HCT116 (cell line): ENCODE data around the gene ZSWIM6. TPM values are rescaled to one million over a fixed set of nuclear protein-coding genes. Genes with fewer than 3 reads are reported as not detected.

Experiments
- ATAC-seq: fragments of 200-7000 bp; cut with Tn5 transposase; 2 replicates; pipeline ENCODE4 v1.9.1; 2020; ENCODE audit warnings: mild to moderate bottlenecking, moderate library complexity
- BruUV-seq: library from RNA; stranded (reverse); fragments of 400-500 nt; replicated peaks from 2 replicates; lab custom pipeline; 2021; lab: Mats Ljungman, UMichigan
- CTCF ChIA-PET: fragments of 300-600 bp; sonication (Branson Sonifier 250); formaldehyde crosslinking; loops from one replicate; lab custom pipeline; 2021; ENCODE audit warnings: antibody characterized with exemption; lab: Charles Lee
- POLR2A ChIA-PET: fragments of 300-600, 350-600 bp; sonication (Branson Sonifier 250); formaldehyde crosslinking; loops from one replicate; lab custom pipeline; 2021; ENCODE audit warnings: antibody characterized with exemption; lab: Charles Lee
- RAD21 ChIA-PET, 2 experiments: fragments of 300-600 bp; sonication (Branson Sonifier 250); formaldehyde crosslinking; loops; one replicate each; lab custom pipeline; 2023; ENCODE audit warnings: low total read pairs in 2 of 2; ENCODE audit not compliant: uncharacterized antibody in 2 of 2, unreplicated experiment in 2 of 2, low non-redundant PET in 1 of 2; lab: Charles Lee
- DNase-seq: peaks from one replicate; pipeline ENCODE4 v3.0.0-alpha.2; 2010; ENCODE audit warnings: low read depth, low spot score
- H2AFZ ChIP-seq: fragments of 200-600 bp; shearing (Covaris generic), sonication (generic); 2 replicates; pipeline ENCODE4 v1.6.1; 2017; ENCODE audit warnings: low read depth, mixed run types, mixed read lengths, antibody characterized with exemption, low read length; ENCODE audit not compliant: poor library complexity, severe bottlenecking
- H3K27ac ChIP-seq: 2 replicates; pipeline ENCODE4 v1.5.1; 2012; ENCODE audit warnings: low read depth, low read length
- H3K27me3 ChIP-seq: fragments of 200-600 bp; sonication (generic); 2 replicates; pipeline ENCODE4 v1.6.1; 2016; ENCODE audit warnings: mixed run types, low read length, mixed read lengths; ENCODE audit not compliant: insufficient read depth
- H3K36me3 ChIP-seq, 2 experiments: fragments of 200-500 bp in 1 of 2; fragments of 200-600 bp in 1 of 2; sonication (Bioruptor generic) in 1 of 2; sonication (generic) in 1 of 2; 2 replicates each; pipeline versions ENCODE4 v1.5.1 to v1.6.1; 2014 to 2016; ENCODE audit warnings: low read length in 2 of 2, inconsistent platforms in 1 of 2, mixed read lengths in 1 of 2, mixed run types in 1 of 2; ENCODE audit not compliant: insufficient read depth in 2 of 2, control insufficient read depth in 1 of 2
- H3K4me1 ChIP-seq, 2 experiments: fragments of 200-600 bp in 1 of 2; sonication (generic) in 1 of 2; 2 replicates each; pipeline versions ENCODE4 v1.5.1 to v1.6.1; 2012 to 2017; ENCODE audit warnings: low read length in 2 of 2, inconsistent platforms in 1 of 2, mild to moderate bottlenecking in 1 of 2, mixed read lengths in 1 of 2, mixed run types in 1 of 2, moderate library complexity in 1 of 2; ENCODE audit not compliant: insufficient read depth in 2 of 2, control insufficient read depth in 1 of 2
- H3K4me2 ChIP-seq: fragments of 200-600 bp; sonication (generic); 2 replicates; pipeline ENCODE4 v1.6.1; 2017; ENCODE audit warnings: mixed run types, low read length, mixed read lengths
- H3K4me3 ChIP-seq, 2 experiments: fragments of 200-600 bp in 1 of 2; sonication (generic) in 1 of 2; replicated peaks in 1 of 2; 2 replicates each; pipeline ENCODE4 v1.5.1; 2011 to 2016; ENCODE audit warnings: low read length in 2 of 2, control low read depth in 1 of 2, low read depth in 1 of 2, mild to moderate bottlenecking in 1 of 2, mixed read lengths in 1 of 2, mixed run types in 1 of 2
- H3K79me2 ChIP-seq: fragments of 200-600 bp; sonication (generic); 2 replicates; pipeline ENCODE4 v1.6.1; 2017; ENCODE audit warnings: mild to moderate bottlenecking, mixed run types, low read length, moderate library complexity, mixed read lengths; ENCODE audit not compliant: insufficient read depth
- H3K9ac ChIP-seq: fragments of 200-600 bp; sonication (generic); 2 replicates; pipeline ENCODE4 v1.6.1; 2016; ENCODE audit warnings: low read length, mixed read lengths
- H3K9me2 ChIP-seq: fragments of 200-600 bp; sonication (generic), shearing (Covaris generic); 2 replicates; pipeline ENCODE4 v1.6.1; 2017; ENCODE audit warnings: mixed run types, mild to moderate bottlenecking, moderate library complexity; ENCODE audit not compliant: insufficient read depth
- H3K9me3 ChIP-seq, 2 experiments: fragments of 200-500 bp in 1 of 2; fragments of 200-600 bp in 1 of 2; sonication (Bioruptor generic) in 1 of 2; sonication (generic) in 1 of 2; 2 replicates each; pipeline ENCODE4 v1.6.1; 2014 to 2017; ENCODE audit warnings: low read length in 2 of 2, mixed read lengths in 2 of 2, inconsistent platforms in 1 of 2, low read depth in 1 of 2, mild to moderate bottlenecking in 1 of 2, mixed run types in 1 of 2, moderate library complexity in 1 of 2; ENCODE audit not compliant: control insufficient read depth in 1 of 2, insufficient read depth in 1 of 2
- H4K20me1 ChIP-seq: fragments of 200-600 bp; sonication (generic), shearing (Covaris generic); 2 replicates; pipeline ENCODE4 v1.6.1; 2017; ENCODE audit warnings: mixed run types, mild to moderate bottlenecking, moderate library complexity; ENCODE audit not compliant: insufficient read depth
- CBX3 ChIP-seq: IDR thresholded peaks from 2 replicates; pipeline ENCODE4 v1.6.1; 2012; ENCODE audit warnings: low read depth
- EGR1 ChIP-seq: IDR thresholded peaks from 2 replicates; pipeline ENCODE4 v1.6.1; 2012; ENCODE audit warnings: low read depth
- EZH2 ChIP-seq: fragments of 200-600 bp; sonication (generic); IDR thresholded peaks from 2 replicates; pipeline ENCODE4 v1.6.1; 2017; ENCODE audit warnings: antibody characterized with exemption, mixed run types
- EZH2phosphoT487 ChIP-seq: fragments of 200-600 bp; IDR thresholded peaks from 2 replicates; pipeline ENCODE4 v1.6.1; 2018; ENCODE audit warnings: antibody characterized with exemption, borderline replicate concordance
- FOSL1 ChIP-seq: IDR thresholded peaks from 2 replicates; pipeline ENCODE4 v1.6.1; 2012; ENCODE audit warnings: low read depth
- JUND ChIP-seq: IDR thresholded peaks from 2 replicates; pipeline ENCODE4 v1.6.1; 2012
- POLR2AphosphoS5 ChIP-seq: IDR thresholded peaks from 2 replicates; pipeline ENCODE4 v1.6.1; 2011; ENCODE audit warnings: mild to moderate bottlenecking, low read depth, low read length, moderate library complexity
- SIN3A ChIP-seq: IDR thresholded peaks from 2 replicates; pipeline ENCODE4 v1.6.1; 2012; ENCODE audit warnings: low read depth
- YY1 ChIP-seq: IDR thresholded peaks from 2 replicates; pipeline ENCODE4 v1.6.1; 2011; ENCODE audit warnings: low read length, low read depth, moderate library complexity, mild to moderate bottlenecking; ENCODE audit not compliant: insufficient replicate concordance; ENCODE audit errors: extremely low read depth
- ZFX ChIP-seq: fragments of 450-650 bp; IDR thresholded peaks from 2 replicates; pipeline ENCODE4 v1.6.1; 2017
- ZNF274 ChIP-seq: fragments of 200-500 bp; sonication (Bioruptor generic); IDR thresholded peaks from 2 replicates; pipeline ENCODE4 v1.6.1; 2014; ENCODE audit warnings: mild to moderate bottlenecking, low read depth, low read length, inconsistent platforms
- intact Hi-C: fragments of 100-400 bp; cut with micrococcal nuclease; formaldehyde crosslinking; loops from 2 replicates; pipeline ENCODE4 v1.10.0; 2022
- total RNA-seq: library from RNA; stranded (reverse); gene quantifications from one replicate; pipeline ENCODE4 v1.2.1, GENCODE V29; 2021; ENCODE audit not compliant: unreplicated experiment
- TF ChIP-seq, protein P1 (sequence below): IDR thresholded peaks from 2 replicates; pipeline ENCODE4 v1.6.1; 2012
- TF ChIP-seq, protein P2 (sequence below), 3 experiments: fragments of 200-600 bp in 1 of 3; sonication (generic) in 1 of 3; IDR thresholded peaks in 2 of 3; conservative IDR thresholded peaks in 1 of 3; 2 replicates each; pipeline ENCODE4 v1.5.1; 2012 to 2017; ENCODE audit warnings: low read depth in 2 of 3, low read length in 2 of 3, antibody characterized with exemption in 1 of 3, borderline replicate concordance in 1 of 3, control low read depth in 1 of 3, mild to moderate bottlenecking in 1 of 3, mixed read lengths in 1 of 3, mixed run types in 1 of 3, moderate library complexity in 1 of 3; ENCODE audit not compliant: insufficient read depth in 1 of 3

The ZSWIM6 gene
- total RNA-seq, 1 experiment from 2014 or later: 7.4 TPM

DNA sequence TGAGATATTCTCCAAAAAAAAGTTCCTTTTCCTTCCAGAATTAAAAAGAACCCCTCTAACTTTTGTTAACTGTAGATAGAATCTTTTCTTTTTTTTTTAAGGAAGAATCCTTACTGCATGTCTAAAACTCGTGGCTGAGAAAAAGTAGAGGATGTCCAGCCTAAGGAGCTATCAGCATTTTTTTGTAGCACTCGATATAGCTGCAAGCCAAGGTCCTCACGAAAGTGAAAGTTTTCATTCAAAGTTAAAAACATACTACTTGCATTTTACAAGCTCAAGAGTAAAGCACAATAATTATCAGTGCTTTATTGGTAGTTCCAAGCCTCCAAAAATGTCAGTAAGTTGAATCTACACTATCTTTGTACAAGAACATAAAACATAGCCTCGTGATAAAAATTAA is 28.7 kb upstream of the ZSWIM6 start:
- BruUV-seq: no TSS peak
- intact Hi-C loops: no loop called here

More for the DNA sequence above, 28.7 kb upstream of the ZSWIM6 start:
- Histone ChIP-seq H2AFZ (peak overlapping the region; percentile 16), H3K9me3 (no peaks in the 10 kb centered on the region), H3K27ac (no peak overlapping the region), H3K9ac (no peak overlapping the region), H3K79me2 (no peaks in the 10 kb centered on the region), H3K27me3 (no peaks in the 10 kb centered on the region), H3K4me1 (peaks cover 19 to 46% of the 10 kb centered on the region in 2 experiments; a peak in 3 of 4 replicates), H3K4me2 (peak overlapping the region; percentile 82; the same call in 1 of the 2 replicates), H3K4me3 (no peak overlapping the region), H3K36me3 (no peaks in the 10 kb centered on the region), H3K9me2 (no peaks in the 10 kb centered on the region), H4K20me1 (no peaks in the 10 kb centered on the region)
- POLR2A ChIA-PET: interaction anchor here (2.0 kb wide), 1 partner anchor 28 kb away, joined by 9 read pairs; the partner anchor contains the start of gene ZSWIM6
- no peak for ATAC-seq
- DNase-seq: no peak
- TF ChIP-seq JUND: no peak
- TF ChIP-seq FOSL1: no peak
- TF ChIP-seq POLR2AphosphoS5: no peak
- TF ChIP-seq, protein P1, sequence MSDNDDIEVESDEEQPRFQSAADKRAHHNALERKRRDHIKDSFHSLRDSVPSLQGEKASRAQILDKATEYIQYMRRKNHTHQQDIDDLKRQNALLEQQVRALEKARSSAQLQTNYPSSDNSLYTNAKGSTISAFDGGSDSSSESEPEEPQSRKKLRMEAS: no peak
- TF ChIP-seq YY1: no peak
- no peak for TF ChIP-seq ZNF274
- TF ChIP-seq, protein P2, sequence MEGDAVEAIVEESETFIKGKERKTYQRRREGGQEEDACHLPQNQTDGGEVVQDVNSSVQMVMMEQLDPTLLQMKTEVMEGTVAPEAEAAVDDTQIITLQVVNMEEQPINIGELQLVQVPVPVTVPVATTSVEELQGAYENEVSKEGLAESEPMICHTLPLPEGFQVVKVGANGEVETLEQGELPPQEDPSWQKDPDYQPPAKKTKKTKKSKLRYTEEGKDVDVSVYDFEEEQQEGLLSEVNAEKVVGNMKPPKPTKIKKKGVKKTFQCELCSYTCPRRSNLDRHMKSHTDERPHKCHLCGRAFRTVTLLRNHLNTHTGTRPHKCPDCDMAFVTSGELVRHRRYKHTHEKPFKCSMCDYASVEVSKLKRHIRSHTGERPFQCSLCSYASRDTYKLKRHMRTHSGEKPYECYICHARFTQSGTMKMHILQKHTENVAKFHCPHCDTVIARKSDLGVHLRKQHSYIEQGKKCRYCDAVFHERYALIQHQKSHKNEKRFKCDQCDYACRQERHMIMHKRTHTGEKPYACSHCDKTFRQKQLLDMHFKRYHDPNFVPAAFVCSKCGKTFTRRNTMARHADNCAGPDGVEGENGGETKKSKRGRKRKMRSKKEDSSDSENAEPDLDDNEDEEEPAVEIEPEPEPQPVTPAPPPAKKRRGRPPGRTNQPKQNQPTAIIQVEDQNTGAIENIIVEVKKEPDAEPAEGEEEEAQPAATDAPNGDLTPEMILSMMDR (IDR thresholded peaks at IDR 0.05 in 2 of 3, conservative IDR thresholded peaks at IDR 0.05 in 1 of 3; ENCODE audit: borderline replicate concordance in 1 of 3, insufficient read depth in 1 of 3, low read depth in 2 of 3, low read length in 2 of 3): no peak
- TF ChIP-seq EGR1: no peak
- no peak for TF ChIP-seq ZFX
- no peak for TF ChIP-seq CBX3
- TF ChIP-seq EZH2: no peak
- TF ChIP-seq SIN3A: no peak
- TF ChIP-seq EZH2phosphoT487: no peak
- CTCF ChIA-PET: interaction anchor here (1.0 kb wide), 1 partner anchor 28 kb away, joined by 3 read pairs; no protein-coding TSS in a partner anchor
- RAD21 ChIA-PET: no interaction called here
